Measurements from ENCODE around the gene TPM4.
"Not testable (repeated sequence)": the region's sequence is repeated elsewhere in the genome, so short reads cannot be mapped to it uniquely, and the experiment has no call there.

Gene TPM4

DNA sequence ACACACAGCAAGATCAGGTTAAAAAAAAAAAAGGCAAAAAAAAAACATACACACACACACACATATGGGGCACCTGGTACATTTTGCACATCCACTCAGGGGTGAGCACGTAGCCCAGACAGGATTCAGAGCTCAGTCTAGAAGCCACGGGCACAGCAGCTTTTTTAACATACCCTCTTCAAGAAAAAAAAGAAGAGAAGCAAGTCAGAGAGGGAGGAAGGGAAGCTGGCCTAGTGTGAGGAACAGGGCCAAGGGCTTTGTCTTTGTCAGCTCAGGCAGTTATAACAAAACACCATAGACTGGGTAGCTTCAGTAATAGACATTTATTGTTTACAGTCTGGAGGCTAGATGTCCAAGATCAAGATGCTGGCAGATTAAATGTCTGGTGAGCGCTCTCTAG is 2.3 kb upstream of the TPM4 start:
- no peak for DNase-seq (ENCODE audit: low spot score)

DNA sequence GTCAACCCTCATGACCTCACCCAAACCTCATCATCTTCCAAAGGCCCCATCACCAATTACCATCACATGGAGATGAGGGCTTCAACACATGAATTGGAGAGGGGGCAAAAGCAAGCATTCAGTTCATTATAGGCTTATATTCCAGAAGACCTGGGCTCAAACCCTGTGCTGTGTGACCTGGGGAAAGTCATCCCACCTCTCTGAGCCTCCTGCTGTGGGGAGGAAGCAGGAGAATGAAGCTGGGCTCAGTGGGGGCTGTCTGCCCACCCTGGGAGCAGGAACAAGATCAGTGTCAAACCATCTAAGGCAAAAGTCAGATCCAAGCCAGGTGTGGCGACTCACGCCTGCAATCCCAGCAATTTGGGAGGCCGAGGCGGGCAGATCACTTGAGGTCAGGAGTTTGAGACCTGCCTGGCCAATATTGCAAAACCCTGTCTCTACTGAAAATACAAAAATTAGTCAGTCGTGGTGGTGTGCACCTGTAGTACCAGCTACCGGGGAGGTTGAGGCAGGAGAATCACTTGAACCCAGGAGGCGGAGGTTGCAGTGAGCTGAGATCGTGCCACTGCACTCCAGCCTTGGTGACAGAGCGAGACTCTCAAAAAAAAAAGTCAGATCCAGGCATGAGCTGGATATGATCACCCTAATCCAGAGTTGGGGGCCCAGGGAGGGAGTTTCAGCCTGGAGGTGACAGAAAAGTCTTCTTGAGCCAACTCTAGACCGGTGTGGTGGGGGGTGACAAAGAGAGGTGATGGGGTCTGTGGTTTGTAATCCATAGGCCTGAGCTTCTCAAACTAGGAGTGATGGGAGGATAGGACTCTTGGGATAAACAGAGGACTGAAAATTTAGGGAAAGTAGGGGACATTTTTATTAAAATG is 1.6 kb upstream of the TPM4 start:
- no peak for DNase-seq (ENCODE audit: low spot score)

DNA sequence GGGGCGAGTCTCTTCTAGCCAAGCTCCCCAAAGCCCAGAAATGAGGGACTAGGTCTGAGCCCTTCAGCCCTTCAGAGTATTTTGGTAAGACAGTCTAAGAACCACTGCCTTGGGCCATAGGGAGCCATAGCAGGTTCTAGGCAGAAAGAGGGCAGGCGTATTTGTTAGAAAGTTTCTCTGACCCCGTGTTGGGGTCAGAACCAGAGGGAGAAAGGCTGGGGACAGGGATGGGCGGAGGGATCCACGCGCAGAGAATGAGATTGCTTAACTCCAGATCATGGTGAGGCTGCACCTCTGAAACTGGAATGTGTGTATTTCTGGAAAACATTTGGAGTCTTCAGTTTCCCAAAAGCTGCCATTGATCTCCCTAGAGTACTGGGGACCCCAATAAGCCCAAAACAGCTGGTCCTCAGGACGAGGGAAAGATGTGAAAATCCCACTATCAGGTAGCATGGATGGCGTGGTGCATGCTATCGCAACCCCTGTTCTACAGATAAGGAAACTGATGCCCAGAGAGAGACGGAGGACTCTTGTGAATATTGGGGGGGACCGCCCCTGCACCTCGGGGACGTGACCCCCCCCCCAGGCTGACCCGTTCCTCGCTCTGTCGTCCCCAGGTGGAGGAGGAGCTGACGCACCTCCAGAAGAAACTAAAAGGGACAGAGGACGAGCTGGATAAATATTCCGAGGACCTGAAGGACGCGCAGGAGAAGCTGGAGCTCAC is 703 bp upstream of the TPM4 start:
- DNase-seq (ENCODE audit: low spot score), result no peak

DNA sequence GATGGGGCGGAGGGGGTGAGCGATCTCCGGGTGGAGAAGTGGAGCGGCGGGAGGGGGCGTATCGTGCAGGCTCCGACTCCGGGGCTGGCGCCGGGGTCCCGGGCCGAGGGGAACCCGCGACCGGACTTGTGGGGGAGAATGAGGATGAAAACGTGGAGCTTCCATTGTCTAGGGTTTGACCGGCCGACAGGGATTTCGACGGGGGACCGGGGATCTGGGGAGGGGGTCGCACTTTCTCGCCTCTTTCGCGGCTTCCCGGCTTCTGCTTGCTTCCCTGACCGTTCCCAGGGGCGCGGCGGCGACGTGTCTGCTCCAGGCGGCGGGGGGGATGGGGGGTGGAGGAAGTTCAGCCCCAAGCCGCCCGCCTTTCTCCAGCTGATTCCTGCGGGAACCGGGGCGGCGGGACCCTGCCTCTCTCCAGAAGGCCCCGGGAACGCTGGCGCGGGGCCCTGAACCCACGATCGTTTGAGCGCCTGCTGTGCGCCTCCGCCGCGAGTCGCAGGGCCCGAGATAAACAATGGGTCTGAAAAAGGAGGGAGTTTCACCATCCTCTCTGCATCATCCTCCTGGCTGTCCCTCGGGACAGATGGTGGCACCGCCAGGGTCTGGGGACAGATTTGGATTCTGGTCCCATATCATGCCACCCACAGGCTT is 790 bp downstream of the TPM4 start:
- DNase-seq (ENCODE audit: low spot score), result no peak

DNA sequence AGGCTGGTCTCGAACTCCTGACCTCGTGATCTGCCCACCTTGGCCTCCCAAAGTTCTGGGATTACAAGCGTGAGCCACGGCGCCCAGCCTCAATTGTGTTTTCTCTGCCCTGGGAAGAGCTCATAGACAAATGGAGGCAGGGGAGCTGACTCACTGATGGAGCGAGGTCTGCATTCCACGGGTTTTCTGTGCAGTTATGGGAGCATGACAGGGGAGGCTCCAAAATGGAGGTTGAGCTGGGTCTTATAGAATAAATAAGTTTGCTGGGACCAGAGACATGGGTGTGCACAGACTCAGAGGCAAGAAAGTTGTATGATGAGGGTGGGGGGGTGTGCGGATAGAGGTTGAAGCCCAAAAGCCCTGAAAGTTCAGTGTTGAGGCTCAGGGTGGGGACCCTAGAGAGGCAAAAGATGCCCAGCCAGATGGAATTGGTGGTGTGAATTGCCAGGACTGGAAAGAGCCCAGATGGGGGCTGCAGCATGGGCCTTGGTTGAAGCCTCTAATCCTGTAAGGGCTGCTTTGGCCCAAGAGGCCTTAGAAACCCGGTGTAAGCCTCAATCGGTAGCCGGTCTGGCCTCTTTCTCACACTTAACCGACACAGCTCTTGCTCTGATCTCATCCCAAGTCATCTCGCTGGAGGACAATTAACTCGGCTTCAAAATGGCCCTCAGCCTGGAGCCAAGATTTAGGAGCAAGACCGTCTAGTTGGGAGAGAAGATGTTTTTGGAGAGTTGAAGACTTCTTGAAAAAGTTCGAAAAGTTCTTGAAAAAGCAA is 1.9 kb downstream of the TPM4 start:
- no peak for DNase-seq (ENCODE audit: low spot score)

DNA sequence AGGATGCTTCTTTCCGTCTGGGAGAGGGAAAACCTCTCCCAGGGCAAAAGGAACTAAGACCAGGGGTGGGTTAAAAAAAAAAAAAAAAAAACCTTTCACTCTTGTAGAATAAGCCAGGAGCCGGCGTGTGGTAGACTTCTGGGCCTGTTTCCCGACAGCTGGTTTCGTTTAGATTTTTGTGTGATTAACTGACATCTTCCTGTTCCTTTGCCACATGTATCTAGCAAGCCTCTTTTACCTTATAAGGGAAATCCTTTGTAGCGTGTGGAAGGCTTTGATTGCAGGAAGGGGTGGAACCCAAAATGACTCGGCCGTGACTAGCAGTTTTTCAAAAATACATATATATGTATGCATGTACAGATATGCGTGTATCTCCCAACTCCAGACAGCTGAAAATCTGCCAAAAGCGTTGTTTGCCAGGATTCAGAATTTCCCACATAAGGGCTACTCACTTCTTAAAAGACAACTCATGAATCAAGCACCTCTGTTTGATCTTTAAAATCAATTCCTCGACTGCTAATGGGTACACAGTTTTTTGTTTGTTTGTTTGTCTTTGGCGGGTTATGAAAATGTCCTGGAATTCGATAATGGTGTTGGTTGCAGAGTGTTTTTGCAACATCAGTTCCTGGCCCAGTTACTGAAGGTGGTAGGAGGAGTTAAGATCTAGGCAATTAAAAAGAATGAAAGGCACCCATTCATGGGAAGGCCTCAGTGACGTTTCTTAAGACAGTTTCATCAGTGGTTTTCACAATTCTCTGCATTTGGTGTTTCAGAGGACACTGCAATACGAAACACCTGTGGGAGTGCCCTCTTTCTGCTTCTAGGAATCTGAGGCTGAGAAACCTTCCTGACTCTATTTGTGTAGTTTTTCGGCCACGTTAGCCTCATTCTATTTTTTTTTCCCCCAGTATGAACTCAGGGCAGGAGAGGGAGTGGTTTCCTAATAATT is 2.7 kb downstream of the TPM4 start:
- peak; percentile 62 for DNase-seq (ENCODE audit: low spot score)

DNA sequence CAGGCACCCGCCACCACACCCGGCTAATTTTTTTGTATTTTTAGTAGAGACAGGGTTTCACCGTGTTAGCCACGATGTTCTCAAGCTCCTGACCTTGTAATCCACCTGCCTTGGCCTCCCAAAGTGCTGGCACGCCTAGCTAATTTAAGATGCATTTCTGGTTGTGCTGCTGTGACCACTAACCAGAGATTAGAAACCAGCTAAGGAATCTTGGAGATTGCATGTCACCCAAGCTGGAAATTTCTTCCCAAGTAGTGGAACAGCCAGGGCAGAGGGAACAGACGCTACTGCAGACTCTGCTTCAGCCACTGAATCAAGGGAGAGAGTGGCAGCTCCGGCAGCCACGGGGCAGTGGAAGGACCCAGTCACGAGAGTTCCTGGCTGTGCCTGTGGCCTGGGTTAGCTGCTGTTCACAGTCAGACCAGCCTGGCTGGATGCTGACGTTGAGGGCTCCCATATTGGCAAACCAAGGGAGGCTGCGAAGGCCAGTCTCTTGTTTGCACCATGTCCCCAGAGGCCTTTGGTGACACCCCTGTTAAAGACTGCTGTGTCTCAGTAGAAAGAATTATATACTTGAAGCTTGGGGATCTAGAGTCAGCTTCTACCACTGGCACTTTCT is 7.9 kb downstream of the TPM4 start:
- DNase-seq (ENCODE audit: low spot score), result no peak

DNA sequence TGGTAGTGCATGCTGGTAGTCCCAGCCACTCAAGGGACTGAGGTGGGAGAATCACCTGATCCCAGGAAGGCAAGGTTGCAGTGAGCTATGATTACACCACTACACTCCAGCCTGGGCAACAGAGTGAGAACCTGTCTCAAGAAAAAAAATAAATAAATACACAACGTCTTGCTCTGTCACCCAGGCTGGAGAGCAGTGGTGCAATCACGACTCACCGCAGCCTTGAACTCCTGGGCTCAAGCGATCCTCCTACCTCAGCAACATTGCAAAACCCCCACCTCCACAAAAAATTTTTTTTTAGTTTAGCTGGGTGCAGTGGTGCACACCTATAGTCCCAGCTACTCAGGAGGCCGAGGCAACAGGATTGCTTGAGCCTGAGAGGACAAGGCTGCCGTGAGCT is 8.8 kb downstream of the TPM4 start:
- DNase-seq (ENCODE audit: low spot score), result no peak

DNA sequence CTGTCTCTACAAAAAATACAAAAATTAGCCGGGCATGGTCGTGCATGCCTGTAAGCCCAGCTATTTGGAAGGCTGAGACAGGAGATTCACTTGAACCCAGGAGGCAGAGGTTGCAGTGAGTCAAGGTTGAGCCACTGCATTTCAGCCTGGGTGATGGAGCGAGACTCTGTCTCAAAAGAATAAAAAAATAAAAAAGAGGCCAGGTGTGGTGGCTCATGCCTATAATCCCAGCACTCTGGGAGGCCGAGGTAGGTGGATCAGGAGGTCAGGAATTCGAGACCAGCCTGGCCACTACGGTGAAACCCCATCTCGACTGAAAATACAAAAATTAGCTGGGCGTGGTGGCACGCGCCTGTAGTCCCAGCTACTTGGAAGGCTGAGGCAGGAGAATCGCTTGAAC is 11.1 kb downstream of the TPM4 start:
- not testable (repeated sequence) for DNase-seq (ENCODE audit: low spot score)

DNA sequence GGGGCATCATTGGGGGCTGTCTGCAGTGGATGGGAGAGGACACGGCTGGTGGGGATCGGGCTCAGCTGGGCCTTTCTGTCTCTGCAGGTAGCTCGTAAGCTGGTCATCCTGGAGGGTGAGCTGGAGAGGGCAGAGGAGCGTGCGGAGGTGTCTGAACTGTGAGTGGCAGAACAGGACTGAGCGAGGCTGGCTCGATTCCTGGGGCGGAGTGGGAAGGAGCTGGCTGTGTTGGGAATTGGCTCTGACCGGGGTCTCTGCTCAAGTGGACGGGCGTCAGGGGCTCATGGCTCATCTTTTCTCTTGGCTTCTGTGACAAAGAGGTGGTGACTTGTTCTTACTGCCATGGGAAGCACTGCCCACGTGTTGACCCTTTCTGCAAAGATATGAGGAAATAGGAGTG is 11.6 kb downstream of the TPM4 start:
- DNase-seq (ENCODE audit: low spot score), result no peak

DNA sequence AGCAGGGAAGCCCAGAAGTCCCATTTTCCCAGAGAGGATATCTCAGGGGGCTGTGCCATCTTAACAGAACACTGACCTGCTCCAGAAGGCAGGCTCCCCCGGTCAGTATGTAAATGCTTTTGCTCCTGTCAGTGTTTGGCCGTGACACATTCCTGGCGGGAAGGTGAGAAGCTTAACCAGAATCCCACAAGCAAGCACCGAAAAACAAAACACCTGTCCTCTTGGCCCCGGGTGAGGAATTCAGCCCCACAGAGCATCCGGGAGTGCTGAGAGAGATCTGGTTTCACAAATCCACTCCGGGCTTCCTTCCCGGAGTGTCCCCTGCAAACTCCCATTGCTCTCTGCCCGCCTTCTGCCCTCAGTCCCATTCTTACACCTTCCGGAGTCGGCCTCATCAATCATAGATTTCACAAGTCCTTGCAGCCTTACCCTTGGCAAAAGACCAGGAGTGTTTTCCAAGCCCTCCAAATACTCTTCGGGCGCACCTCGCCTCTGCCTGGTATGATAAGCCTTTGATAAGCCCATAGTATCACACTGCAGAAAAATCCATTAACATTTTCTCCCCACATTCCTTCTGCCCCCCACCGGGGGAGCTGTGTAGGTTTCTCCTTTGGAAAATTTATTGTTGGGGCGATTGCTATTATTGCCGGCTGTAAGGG is 12.2 kb downstream of the TPM4 start:
- DNase-seq (ENCODE audit: low spot score), result no peak

DNA sequence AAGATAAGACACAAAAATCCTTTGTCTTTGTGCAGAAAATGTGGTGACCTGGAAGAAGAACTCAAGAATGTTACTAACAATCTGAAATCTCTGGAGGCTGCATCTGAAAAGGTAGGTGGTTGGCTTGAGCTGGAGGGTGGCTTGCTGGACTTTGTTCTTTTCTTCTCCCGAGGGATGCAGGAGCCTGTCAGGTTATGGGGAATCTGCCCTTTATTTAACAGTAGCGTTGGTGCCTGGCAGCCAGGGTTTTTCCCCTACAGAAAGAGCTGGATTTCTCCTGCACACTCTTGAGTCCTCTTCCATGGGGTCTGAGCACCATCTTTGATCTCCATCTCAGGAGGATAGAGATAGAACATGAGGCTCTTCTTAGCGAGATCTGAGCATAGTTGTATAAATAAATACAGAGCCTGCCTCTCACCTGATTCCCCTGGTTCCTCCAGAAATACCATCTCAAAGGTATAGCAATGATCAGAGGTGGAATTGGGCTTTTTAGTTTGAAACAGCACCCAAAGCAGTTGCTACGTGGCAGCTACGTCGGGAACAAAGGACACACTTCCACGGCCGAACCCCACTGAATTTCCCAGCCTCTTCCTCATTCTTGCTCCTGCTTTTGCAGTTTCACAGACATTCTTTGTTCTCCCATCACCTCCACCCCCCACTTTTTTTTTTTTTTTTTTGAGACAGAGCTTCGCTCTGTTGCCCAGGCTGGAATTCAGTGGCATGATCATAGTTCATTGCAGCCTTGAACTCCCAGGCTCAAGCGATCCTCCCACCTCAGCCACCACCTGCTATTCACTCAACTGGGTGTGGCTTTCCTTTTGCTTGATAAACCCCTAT is 12.9 kb downstream of the TPM4 start:
- DNase-seq (ENCODE audit: low spot score), result no peak

DNA sequence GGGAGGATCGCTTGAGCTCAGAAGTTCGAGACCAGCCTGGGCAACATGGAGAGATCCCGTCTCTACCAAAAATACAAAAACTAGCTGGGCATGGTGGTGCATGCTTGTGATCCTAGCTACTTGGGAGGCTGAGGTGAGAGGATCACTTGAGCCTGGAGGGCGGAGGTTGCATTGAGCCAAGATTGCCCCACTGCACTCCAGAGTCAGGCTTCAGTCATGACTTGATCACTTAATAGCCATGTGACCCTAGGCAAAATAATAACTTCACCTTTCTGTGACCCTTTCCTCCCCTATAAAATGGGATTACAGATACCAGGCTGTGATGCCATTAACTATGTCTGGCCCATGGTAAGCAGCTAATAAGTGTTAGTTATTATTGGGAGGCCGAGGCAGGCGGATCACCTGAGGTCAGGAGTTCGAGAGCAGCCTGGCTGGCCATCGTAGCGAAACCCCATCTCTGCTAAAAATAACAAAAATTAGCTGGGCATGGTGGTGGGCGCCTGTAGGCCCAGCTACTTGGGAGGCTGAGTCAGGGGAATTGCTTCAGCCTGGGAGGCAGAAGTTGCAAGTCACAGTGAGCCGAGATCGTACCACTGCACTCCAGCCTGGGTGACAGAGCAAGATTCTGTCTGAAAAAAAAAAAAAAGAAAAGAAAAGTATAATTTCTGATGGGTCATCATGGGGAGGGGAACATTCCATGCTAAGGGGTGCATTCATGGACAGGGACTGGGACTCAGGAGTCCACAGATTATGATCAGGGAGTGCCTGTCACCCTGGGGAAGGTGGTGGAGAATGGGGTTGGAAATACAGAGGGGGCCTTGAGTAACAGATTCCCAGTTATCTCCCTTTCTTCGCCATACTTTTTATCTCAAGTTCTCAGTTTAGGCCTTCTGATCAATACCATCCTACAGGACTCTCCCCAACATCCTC is 15.5 kb downstream of the TPM4 start:
- no peak for DNase-seq (ENCODE audit: low spot score)

DNA sequence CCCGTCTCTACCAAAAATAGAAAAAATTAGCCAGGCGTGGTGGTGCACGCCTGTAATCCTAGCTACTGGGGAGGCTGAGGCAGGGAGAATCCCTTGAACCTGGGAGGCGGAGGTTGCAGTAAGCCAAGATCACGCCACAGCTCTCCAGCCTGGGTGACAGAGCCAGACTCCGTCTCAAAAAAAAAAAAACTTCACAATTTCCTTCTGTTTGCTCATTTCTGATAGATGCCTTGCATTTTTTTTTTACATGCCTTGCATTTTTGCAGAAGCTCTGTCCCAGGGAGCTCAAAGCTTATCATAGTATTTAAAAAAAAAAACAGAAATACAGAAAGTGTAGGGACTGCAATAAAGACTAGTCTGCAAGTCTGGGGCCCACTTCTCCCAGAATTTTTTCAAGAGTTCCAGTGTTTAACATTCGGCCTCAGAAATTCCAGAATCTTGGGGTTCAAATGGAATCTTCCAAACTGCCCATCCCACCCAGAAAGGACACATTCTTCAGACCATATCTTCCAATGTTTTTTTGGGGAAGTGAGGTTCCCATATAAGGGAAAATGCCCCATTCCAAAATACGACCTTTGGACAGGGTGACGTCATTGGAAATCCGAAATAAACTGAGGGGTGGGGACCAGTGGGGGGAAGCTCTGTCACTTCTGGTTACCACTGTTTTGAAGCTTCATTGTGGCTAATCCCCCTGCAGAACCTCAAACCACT is 18.2 kb downstream of the TPM4 start:
- DNase-seq (ENCODE audit: low spot score), result no peak

DNA sequence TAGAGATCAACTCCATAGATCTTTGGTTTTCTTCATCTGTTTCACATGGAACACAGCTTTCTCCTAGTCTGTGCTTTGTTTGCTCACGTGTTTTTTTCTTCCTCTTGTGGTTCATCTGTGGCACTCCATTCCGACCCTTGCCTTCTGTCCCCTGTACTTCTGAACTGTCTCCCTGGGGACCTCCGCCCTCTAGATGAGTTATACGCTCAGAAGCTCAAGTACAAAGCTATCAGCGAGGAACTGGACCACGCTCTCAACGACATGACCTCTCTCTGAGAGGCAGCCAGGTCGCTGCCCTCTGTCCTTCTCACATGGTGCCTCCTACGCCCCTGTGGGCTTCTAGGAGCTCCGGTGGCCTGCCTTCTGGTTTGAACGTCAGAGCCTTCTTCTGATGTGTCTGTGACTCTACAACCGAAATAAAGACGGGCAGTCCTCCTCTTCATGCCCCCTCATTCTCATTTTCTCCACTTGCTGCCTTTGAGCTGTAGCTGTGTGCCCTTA is 18.8 kb downstream of the TPM4 start:
- DNase-seq (ENCODE audit: low spot score), result no peak

DNA sequence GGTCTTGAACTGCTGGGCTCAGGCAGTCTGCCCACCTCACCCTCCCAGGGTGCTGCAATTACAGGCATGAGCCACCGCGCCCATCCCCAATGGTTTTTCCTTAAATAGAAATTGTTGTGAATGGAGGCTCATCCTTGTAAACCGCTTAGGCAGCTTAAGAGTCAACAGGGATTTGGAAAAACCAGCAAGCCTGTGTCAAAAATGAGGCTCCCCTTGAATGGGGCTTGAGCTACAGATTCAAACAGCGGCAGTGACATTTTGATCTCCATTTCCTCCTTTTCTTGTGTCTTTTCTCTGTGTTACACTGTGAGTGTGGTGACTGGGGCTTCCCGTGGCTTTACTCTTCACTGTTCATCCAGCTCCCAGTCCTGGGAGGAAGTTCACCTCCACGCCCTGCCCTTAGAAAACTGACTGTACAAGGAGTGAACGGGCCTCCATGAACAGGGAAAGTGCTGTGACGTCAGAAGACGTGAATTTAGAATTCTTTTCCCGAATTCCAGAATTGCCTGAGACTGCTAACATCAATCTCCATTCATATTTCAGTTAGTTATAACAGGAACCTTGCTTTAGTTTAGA is 20.1 kb downstream of the TPM4 start:
- no peak for DNase-seq (ENCODE audit: low spot score)

DNA sequence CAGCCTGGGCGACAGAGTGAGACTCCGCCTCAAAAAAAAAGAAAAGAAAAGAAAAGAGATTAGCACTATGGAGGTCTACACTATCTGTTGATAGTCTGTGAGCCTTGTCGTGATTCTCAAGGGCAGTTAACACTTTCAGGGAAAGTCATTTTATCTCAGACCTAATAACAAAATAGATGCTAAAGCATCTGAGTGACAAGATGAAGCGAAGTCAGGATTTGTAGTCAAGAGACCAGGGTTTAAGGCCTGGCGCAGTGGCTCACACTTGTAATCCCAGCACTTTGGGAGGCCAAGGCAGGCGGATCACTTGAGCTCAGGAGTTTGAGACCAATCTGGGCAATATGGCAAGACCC is 22.1 kb downstream of the TPM4 start:
- no peak for DNase-seq (ENCODE audit: low spot score)
